ENCODE results near the gene HCRTR1.

Gene HCRTR1

DNA sequence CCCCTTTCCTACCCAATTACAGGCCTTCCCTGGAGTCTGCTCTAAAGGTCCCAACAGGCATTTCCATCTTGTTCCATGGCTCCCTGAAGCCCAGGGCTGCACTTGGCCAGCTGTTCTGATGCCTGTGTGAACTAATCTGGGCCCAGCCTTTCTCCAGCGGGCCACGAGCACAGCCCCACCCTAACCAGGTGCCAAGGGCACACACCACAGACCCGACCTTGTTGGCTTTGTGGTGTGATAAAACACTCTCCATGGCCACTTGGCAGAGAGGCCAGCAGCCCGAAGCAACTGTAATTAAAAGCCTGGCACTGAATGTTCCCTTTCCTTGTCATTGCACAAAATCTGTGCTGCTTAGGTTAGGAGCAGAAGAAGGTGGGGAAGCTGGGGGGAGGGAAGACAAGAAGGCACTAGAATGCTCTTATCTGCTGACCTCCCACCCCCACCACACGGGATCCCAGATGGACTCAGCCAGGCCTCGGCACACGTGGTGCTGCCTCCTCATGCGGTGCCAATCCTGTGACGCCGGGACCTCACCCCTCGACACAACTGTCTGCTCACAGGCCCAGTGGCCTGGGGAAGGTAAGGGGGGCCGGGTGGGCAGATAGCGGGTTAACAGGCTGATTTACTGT, 9.9 kb downstream of the HCRTR1 start:
- DNase-seq: no peak

DNA sequence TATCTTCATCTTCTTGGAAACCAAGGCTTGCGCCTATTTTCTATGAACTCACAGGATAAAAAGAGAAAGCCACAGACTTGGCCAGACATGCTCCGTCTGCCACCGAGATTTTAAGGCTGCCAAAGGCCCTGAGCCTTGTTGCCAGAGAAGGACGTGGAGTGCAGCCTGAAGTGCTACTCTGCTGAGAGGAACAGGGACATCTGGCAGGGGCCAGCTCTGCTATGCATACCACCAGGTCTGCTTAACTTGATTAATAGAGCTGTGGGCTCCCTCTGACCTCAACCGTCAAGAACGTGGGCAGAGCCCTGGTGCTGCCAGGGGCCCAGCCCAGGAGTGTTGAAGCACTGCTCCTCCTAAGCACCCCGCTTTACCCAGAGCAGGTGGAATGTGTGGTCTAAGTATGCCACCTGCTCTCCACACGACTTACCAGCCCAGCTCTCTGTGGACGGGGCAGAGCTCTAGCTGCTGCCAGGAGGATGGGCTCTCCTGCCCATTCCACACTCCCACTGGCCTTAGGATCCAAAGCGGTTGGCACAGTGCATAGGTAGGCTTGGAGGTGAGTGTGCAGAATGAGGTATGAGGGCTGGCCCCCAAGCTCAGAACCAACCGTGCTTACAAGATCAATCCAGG, 10.6 kb downstream of the HCRTR1 start:
- DNase-seq: no peak

DNA sequence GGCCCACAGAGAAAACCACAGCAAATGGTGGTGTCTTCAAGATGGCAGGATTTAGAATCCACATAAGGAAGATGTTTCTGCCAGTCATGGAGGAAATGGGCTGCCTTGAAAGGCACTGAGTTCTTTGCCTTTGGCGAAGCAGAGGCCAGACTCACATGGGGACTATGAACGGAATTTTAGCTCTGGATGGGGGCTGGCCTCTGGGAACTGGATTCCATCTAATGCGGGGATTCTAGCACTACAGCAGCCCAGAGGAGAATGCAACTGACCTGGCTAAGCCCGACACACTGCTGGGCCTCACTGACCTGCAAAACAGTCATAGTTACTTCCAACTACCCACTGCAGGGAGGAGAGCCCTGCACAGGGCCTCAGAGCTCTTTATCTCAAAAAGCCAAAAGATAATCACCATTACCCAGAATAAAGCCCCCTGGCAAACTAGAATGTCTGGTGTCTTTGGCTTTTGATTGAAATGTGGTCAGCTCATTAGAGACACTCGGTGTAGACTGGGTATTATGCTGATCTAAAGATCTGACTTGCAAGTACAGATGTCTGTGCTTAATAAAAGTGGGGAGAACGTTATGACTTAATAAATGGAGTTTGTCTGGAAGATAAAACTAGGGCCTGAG, 11.6 kb downstream of the HCRTR1 start:
- DNase-seq: no peak

DNA sequence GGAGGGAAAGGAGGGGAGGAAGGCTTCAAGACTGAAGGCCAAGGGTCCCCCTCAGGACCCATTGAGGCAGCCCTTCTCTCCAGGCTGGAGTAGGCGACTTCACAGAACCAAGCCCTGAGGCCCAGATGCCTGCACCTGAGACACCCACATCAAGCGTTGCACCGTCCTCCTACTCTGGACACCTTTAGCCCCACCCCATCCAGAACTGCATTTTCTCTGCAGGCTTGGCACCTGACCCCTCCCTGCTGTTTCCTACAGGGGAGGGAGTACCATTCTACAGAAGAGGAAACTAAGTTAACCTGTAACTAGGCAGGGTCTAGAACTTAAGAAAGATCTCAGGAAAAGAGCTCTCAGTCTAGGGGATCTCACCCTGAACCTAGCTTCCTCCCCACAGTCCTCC, 15.2 kb downstream of the HCRTR1 start:
- DNase-seq: no peak

DNA sequence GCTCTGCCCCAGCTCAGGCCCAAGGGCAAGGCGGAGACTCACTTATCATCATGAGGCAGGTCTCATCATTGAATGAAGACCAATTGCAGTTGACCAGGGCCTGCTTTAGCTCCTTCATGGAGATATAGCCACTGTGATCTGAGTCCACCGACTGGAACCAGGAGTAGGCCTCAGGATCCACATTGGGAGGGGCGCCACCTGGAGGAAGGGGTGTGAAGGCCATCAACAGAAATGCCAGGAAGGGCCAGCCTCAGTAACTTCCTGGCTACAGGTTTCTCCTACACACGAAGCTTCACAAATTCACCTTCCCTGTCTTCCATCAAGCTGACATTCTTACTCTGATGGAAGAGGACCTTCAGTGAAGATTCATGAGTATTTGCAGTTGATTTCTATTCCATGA, 15.6 kb downstream of the HCRTR1 start:
- no peak for DNase-seq

DNA sequence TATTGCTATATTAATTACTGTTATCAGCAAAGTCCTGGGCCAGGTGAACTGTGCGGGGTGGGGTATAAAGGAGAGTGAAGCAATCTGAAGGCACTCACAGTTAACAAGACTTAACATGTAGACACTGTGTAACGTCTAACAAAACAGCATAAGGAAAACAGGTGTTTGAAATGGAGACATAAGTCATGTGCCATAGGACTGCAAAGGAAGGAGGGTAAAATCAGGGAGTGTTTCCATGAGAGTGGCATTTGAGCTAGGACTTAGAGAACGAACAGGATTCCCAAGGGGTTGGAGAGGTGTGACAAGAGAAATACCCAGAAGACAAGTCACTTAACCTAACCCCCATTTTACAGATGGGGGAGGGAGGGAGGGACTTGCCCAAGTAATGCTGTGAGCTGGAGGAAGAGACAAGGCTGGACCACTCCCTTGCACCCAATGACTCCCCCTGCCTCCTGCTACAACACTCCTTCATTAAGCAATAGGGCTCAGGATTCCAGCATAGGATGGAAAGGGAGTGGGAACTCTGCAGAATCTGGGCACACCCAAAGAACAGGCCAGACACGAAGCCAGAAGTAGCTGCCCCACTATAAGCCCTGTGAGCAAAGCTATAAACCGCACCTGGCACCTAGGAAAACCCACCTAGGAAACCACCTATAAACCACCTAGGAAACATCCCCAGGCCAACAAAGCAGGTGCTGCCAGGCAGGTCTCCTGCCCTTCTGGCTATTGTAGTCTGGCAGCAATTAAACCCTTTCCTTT, 20.6 kb downstream of the HCRTR1 start:
- DNase-seq: no peak

DNA sequence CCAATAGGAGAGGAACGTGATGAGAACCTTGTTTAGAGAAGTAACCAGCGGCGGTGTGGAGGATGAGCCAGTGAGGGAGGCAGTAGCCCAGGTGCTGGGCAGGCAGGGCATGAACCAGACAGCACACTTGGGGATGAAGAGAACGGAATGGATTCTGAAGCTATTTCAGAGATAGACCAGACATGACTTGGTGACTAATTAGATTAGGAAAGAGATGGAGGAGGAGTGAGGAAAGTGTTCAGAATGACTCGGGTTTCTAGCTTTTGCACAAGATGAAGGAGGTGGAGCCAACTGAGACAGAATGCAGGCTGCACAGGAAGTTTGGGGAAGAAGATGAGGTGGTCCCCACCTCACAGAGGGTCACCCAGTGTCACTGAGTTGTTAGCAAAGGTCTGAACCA, 22.1 kb downstream of the HCRTR1 start:
- no peak for DNase-seq

DNA sequence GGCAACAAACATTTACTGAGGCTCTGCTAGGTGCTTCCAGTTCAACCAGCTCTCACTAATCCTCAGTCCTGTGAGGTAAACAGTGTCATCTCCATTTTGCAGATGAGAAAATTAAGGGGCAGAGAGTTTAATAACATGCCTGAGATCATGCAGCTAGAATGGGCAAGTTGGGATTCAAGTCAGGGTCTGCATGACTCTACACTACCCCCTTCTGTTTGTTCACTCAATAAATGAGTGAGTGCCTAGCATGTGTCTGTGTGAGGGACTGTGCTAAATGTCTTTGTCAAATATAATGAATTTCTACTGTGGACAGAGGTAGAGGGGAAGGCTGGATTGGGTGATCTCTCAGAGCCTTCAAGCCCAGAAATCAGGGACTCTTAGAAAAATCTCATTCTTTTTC, 22.7 kb downstream of the HCRTR1 start:
- DNase-seq: no peak

DNA sequence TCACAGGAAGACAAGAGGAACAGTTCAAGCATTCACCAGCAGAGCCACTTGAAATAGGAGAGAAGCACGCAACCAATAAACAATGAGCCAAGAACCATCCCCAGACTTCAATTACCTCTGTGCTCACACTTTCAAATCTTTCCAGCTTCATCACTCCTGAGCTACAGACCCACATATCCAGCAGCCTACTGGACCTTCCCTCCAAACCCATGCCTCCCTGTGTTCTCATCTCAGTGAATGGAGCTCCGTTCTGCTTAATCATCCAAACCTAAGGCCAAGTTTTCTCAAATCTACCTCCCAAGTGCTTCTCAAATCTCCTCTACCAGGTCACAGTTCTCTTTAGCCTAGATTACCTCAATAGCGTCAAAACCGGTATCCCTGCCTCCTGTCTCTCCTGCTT, 23.5 kb downstream of the HCRTR1 start:
- no peak for DNase-seq

DNA sequence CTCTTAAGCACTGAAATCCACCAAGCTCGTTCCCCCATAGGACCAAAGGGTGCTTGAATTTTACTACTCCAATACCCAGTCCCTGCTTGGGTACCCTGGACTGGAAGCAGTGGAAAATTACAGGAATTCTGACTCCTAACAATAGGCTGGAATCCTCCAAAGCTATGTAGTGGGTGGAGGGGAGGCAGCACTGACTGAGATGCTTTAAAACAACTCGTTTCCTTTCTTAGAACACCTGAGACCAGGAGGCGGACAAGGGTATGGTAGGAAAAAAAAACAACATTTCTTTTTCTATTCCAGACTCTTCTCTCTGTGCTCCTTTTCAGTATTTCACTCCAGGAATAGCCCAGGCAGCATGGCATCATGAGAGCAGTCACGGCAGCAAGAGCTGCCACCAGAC, 24.9 kb downstream of the HCRTR1 start:
- no peak for DNase-seq

DNA sequence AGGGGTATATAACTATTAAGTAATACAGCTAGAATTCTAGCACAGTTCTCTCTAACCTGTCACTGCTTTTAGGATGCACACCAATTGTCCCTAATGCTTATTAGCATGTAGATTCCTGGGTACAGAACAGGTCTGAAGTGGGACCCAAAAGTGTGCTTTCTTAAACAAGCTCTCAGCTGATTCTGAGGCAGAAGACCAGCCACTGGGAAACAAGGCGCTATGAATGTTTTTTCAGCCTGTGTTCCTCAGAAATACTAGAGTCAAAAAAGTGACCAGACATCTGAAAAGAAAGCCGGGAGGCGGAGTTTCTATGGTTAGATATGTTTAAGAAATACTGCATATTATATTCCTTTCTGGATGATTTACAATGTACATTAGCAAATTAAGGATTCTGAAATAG, 25.4 kb downstream of the HCRTR1 start:
- DNase-seq: no peak

DNA sequence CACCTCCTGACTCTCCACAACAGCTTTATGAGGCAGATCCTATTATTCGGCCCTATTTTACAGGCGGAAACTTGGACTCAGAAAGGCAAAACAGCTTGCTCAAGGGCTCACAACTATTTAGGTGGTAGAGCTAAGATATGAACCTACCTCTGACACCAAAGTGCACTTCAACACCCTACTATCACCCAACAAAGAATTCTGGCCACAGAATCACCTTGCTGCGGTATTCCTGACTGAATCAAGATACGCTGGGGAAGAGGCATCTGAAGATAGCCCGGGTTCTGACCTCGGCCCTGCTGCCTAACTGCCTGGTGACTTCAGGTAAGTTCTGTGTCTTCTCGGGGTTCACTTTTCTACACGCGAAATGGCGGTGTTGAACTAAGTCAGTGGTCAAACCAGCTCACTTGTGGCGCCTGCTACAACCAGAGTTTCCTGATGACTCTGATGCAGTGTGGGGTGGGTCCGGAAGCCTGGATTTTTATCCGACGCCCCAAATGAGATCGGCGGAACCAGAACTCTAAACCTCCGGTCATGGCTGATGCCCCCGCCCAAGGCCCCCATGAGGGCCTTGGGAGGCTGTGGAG, 26.6 kb downstream of the HCRTR1 start:
- no peak for DNase-seq

DNA sequence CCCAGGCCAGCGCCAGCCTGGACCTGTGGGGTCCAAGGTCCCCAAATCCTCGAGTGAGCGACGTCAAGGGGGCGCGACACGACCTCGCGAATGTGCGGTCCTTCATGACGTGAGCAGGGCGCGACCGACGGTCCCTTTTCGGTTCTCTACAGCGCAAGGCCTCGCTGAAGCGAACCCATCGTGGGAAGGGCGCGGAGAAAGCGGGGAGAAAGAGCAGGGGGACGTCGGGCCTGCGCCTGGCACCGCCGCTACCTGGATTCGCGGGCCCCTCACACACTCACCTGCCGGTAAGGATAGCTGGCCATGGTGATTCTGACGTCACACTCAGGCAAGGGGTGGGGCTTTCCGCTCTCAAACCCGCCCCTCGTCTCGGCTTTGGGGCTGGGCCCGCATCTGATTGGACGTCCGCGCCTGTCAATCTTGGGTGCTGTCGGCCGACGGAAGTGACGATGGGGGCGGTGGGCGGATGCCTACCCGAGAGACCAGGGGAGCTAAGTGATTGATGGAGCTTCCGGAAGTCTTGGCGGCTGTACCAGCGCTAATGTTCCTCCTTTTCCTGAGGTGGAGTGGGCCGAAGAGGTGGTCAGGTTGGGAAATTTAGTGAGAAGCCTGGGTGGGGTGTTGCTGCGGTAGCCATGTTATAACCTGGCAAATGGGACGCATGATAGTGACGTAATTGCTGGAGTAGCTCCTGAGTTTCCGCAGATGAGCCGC, 27.2 kb downstream of the HCRTR1 start, which contains the start of gene PEF1:
TSS of gene PEF1 (minus strand) at position 317 of the 714 bp plus-strand sequence. CDS start at position 305, 12 bp downstream.
- DNase-seq: peak; percentile 98

DNA sequence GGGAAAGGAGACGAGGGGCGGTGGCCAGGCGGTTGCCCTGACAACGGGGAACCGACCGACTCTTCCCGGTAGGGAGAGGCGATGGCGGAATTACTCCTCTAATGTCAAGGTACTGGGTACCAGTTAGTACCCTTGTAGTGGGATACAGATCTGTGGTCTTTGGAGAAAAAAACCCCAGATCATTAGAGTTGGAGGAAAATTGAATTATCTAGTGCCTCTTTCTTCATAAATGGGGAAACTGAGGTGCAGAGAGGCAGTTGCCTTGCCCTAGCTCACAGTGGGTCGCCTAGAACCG, 27.7 kb downstream of the HCRTR1 start:
- DNase-seq: no peak

DNA sequence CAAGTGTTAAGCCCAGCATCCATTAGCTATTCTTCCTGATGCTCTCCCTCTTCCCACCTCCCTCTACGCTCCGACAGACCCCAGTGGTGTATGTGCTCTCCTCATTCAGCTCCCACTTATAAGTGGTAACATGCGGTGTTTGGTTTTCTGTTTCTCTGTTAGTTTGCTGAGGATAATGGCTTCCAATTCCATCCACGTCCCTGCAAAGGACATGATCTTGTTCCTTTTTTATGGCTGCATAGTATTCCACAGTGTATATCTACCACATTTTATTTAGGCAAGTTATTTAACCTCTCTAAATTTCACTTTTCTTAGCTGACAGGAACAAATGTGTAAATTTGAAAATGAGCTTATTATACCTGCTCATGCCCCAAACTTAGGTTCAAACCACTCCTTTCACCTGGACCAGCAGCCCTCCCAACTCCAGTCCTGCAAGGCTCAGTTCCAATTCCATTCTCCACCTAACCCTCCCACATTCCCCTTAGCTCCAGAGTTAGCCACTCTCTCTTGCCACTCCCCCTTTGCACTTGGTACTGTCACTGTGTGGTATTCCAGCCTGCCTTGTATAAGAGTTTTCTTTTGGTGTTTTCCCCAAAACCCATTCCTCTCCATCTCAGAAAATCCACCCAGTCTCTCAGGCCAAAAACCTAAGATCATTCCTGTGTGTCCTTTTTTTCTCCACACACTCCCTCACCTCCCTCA, 28.9 kb downstream of the HCRTR1 start:
- DNase-seq: no peak

DNA sequence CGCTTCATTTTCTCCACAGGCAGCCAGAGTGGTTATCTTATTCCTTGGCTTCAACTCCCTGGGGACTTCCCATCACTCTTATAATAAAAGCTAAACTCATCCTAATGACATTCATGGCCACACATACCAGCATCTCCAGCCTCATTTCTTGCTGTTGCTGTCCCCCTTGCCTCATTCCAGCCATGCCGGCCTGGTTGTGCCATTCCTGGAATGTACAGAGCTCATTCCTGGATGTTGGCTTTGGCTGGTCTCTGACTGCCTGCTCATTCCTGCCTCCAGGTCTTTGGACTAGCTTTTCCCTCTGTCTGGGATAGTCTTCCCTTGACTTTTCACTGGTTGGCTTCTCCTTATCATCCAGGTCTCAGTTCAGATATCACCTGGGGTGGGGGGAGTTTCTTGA, 29.6 kb downstream of the HCRTR1 start:
- no peak for DNase-seq

DNA sequence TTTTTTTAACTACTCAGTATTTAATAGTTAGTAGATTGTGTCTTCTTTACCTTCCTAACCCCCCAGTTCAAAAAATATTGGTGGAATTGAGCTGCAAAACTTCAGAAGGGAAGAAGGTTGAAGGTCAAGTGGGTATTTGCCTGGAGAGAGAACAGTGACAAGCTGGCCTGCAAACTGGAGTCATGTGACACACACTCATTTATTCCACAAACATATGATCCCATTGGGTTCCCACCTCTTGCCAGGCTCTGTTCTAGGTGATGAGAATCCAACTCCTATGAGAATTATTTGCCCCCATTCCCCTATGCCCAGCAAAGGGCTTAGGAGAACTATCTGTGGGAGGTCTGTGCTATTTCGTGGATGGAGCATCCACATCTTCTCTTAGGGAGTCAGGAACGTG, 30.7 kb downstream of the HCRTR1 start:
- DNase-seq: no peak

DNA sequence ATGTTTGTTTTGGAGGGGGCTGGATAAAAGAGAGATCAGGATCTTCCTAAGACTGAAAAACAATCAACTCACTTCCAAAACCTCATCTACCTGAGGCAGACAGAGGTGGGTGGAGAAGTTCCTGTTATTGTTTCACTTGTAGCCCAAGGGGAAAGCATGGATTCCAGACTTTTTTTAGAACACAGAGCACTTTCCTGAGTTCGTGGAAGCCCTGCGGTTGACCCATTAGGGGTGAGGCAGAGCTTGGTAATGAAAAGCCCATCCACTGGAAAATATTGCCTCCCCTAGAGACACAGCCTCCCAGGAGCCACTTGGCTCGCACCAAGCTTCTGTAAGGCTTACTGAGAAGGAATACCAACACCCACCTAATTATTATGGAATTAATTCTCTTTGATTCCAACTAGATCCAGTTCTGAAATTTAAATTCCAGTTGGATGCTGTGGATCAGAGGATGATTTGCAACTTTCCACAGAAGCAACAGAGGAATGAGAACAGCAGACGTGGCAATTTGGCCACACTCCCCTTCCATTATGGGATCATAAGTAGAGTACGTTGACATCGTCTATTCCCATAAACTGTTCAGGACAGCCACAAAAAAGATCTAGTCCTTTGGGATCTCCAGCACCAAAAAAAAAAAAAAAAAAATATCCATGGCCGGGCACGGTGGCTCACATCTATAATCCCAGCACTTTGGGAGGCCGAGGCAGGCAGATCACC, 31.3 kb downstream of the HCRTR1 start:
- no peak for DNase-seq

DNA sequence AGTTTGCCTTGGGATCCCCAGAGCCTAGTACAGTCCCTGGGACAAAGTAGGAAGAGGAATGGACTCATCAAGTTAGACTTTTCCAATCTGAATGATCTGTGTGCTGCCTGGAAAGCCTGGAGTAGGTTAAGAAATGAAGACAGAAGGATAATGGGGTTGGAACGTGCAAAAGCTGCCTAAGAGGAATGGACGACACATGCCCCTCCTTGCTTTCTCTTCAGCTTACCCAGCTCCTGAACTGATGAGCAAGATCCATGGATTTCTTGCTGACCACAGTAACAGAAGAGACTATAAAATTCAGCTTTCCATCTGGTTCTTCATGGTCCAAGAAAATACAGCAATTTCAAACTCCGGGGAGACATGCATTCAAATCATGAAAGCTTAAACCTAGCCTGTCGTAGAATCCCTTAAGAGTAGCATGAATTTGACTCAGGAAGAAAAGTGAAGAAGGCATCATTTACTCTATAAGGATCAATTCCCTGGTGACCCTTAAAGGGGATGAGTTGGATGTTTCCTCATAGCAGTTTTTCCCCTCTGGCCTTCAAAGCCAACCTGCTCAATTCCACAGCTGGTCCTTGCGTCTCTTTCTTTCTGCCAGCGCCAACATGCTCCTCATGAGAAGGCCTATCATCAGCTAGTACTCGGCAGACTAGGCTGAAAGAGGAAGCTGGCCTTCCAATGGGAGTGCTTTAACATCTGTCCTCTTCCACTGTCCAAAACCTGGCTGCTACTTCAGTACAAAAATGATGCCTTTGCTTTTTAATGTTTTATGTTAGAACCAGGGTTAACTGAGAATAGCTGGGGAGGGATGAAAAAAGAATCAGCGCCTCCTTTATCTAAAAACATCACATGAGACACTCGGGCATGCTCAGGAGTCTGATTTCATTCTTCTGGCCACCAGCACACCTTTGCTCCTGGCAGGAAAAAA, 32.9 kb downstream of the HCRTR1 start:
- DNase-seq: no peak

DNA sequence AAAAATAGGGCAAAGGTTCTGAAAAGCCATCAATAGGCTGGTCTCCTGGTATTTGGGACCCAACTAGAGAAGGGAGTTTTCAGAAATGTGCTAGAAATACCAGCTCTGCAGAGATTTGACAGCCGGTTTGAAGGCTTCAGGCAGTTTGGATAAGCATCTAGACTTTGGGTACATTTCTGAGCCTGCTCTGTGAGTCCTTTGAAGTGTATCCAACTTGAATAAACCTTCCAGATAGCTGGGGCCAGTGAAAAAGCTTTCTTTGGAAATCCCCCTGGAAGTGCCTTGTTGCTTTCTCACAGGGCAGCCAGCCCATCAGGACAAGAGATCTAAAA, 33.6 kb downstream of the HCRTR1 start:
- DNase-seq: no peak

DNA sequence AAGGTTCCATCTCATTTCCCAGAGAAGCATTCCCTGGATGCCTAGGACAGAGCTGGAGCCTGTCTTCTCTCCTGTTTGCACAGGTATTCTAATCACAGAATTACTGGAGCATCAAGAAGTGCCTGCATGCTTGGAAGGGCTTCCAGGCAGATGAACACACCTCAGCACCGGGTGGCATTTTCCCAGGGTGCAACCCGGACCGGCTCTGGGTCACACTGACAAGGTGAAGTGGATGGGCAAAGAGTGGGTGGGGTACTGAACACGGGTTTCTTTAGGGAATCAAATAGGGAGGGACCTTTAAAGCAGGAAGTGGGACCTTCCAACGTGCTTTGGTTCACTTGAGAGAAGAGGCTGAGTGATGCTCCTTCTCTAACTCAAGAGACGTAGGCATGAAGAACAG, 34.3 kb downstream of the HCRTR1 start:
- no peak for DNase-seq
